ENCODE measurements around the gene CCDC90B.
"Not testable (repeated sequence)": the region's sequence is repeated elsewhere in the genome, so short reads cannot be mapped to it uniquely, and the experiment has no call there.

CCDC90B gene

DNA sequence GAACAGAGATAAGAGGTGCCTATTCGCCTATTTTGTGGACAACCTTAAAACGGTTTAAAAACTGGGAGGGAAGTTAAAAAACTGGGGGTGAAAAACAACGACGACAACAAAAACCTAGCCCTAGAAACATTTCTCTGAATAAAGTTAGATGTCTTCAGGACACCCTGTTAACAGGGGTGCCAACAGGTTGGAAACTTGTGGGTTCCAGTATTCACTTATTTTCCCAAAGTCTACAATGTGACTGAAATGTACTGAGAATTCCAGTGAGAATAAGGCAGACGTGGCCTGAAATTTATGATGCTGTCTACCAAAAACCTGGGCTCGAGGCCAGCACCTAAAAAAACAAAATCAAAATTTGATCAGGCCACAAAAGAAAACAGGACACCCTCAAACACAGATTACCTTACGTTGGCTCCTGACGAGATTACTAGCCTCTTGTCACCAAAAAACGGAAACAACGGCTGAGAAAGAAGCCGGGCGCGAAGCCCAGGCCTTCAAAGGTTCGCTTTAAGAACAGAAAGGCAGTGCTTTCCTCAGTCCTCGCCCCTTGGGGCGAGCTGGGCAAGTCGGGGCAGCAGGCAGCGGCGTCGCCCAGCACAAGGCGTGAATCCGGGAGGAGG, 906 bp downstream of the CCDC90B start:
- DNase-seq, result no peak

DNA sequence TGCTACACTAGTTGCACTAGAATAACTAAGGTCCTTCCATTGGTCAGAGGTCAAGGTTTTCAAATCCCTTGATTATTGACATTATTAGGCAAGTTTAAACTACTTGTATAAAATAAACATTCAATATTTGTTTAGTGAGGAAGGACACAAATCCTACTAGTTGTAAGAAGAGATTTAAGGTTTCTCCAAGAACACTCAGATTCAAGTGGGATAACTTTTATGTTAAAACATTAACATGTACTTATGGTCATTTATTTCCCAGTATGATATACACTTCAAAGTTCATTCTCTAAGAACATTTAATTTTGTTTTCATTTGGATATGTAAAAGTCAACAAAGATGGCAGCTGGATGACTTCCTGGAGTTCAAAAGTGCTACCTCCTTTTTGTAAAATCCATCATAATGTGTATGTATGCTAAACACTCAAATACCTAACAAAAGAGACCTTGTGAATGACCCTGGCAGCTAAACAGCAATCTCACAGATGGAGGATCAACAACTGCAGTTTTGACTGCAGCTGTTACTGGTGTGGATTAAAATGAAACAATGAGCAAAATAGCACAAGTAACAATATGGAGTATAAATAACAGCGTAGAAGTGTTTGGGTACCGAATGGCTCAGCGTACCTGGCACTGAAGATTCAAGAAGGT, 1.5 kb downstream of the CCDC90B start:
- no peak for DNase-seq

DNA sequence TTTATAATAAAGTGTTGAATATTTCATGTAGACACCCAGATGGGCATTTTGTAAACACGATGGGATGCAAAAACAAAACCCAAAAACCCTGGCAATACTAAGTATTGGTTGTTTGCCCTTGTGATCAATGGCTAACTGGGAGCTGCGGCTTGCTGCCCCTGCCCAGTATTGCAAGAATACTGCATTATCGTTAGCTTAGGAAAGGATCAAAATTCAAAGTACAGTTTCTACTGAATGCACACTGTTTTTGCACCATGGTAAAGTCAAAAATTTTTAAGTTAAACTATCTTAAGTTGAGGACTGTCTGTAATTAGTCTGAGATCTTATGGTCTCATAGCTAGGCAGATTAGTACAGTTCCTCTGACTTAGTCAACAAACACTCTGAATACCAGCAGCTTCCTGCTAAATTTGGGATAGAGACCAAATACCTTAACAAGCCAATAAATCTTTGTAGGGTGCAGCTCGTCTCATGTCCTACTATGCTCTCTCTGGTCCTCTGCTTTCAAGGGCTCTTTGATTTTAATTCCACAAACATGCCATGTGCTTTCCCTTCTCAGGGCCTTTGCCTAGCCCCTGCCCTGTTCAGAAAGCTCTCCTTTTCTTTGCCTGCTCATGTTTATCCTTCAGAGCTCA, 4.0 kb downstream of the CCDC90B start:
- no peak for DNase-seq

DNA sequence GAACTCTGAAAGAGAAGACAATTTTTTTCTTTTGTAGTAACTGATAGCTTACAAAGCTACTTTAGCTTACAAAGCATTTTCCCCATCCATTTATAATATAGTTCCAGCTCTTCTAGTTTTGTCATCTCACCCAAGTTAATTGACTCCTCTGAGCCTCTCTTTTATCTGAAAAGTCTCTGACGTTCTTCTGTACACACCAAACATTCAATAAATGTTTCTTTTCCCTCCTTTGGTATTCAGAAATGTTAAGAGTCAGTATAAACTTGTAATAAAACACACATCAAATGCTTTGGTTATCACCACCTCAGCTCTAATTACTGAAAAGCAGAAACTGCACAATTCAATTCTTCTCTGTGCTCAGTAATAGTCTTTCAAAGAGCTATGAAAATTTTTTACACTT, 5.9 kb downstream of the CCDC90B start:
- DNase-seq, result no peak

DNA sequence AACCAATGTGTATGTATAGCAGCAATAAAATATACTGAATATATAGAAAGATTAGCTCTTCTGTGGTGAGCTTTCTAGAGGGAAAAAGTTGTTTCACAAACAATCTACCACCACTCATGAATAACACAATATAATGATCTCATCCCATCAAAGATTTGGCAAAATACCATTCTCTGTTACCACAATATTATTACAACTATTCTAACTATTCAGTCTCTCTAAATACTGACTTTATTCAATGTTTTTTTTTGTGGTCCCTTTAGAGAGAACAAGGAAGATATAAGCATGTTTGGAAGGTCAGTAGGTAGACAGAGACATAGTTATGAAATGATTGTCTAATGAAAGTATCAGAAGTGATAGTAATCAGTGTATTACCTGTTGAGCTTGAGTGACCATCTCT, 7.8 kb downstream of the CCDC90B start:
- no peak for DNase-seq

DNA sequence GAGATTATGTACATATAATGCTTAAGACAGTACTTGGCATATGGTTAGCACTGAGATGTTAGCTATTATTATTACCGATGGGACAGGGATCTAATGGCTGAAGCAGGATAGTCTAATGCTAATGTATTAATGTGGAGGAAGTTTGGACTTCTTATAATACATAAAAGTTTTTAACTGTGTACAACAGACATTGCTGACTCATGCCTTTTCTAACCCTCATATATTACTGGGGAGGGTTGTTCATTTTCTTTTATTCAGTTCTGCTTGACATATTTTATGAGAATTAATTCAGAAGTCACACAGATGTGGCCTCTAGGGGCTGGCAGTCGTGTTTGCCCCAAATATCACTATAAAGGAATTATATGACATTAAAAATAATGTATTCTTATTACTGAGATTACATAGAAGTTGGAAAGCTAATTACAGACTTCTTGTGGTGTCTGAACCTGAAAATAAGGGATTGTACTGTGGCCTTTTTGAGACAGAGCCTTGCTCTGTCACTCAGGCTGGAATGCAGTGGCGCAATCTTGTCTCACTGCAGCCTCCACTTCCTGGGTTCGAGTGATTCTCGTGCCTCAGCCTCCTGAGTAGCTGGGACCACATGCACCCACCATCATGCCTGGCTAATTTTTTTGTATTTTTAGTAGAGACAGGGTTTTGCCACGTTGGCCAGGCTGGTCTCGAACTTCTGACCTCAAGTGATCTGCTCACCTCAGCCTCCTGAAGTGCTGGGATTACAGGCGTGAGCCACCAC, 10.1 kb downstream of the CCDC90B start:
- no peak for DNase-seq

DNA sequence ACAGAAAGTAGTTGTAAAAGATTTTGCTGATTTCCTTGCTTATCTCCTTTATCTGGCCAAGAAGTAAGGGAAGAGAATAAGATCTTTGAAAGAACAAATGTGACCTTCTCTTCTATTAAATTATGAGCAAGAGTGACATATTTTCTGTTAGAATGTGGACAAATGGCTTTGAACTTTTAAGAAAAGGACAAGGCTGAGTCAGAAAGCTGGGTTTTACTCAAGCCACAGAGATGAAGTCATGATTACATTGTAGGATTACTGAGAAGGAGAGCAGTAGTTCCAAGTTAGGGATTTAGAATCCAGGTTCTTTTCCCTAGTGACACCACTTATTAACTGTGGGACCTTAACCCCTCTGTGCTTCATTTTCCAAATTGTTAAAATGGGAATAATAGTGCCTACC, 13.5 kb downstream of the CCDC90B start:
- DNase-seq, result no peak

DNA sequence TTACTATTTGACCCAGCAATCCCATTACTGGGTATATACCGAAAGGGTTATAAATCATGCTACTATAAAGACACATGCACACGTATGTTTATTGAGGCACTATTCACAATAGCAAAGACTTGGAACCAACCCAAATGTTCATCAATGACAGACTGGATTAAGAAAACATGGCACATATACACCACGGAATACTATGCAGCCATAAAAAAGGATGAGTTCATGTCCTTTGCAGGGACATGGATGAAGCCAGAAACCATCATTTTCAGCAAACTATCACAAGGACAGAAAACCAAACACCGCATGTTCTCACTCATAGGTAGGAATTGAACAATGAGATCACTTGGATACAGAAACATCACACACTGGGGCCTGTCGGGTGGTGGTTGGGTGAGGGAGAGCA, 14.4 kb downstream of the CCDC90B start:
- DNase-seq, result not testable (repeated sequence)

DNA sequence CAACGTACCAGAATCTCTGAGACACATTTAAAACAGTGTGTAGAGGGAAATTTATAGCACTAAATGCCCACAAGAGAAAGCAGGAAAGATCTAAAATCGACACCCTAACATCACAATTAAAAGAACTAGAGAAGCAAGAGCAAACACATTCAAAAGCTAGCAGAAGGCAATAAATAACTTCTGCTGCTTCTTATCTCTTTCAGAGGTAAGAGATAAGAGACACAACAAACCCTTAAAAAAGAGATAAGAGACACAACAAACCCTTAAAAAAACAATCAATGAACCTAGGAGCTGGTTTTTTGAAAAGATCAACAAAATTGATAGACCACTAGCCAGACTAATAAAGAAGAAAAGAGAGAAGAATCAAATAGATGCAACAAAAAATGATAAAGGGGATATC, 17.1 kb downstream of the CCDC90B start:
- not testable (repeated sequence) for DNase-seq

DNA sequence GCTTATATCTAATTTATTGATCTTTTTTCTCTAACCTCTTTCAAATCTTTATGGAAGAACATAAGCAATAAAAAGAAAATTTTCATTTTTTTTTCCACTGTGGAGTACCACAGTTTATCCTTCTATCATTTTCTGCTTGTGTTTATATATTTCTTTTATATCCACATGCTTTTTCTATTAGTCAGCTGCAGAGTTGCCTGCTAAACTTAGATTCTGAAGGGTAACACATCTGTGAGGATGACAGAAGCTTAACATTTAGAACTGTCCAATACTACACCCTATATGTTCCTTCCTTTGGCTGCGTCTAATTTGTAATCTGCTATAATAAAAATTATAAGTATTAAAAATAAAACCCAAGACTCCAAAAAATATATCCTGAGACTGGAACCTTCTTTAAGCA, 20.8 kb downstream of the CCDC90B start:
- no peak for DNase-seq

DNA sequence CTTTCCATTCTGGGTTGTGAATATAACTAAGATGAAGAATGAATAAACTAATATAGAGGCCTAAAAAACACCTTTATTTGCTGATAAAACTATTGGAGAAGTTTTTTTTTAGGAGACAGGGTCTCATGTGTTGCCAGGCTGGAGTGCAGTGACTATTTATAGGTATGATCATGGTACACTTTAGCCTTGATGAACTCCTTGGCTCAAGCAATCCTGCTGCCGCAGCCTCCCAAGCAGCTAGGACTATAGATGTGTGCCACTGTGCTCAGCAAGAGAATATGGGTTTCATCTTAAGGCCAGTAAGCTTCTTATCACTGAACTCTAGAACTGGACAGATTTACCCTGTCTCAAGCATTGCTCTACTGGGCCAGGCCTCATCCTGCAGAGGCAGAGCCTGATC, 26.6 kb downstream of the CCDC90B start:
- DNase-seq, result no peak

DNA sequence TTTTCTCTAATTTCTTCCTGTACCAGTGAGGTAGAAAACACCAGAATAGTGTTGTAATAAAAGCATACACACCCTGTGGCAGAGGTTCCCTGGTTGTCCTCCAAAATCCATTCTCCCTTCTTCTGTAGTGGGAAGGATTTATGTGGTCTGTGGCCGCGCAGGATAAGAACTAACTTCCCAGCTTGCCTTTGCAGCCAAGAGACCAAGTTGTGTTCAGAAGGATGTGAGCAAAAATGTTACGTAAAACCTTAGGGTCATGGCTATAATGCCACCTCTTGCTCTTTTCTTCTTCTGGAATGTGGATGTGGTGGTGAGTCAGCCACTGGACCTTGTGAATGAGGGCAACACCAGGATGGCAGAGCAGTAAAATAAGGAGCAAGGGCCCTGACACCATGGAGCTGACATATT, 28.4 kb downstream of the CCDC90B start:
- DNase-seq, result no peak

DNA sequence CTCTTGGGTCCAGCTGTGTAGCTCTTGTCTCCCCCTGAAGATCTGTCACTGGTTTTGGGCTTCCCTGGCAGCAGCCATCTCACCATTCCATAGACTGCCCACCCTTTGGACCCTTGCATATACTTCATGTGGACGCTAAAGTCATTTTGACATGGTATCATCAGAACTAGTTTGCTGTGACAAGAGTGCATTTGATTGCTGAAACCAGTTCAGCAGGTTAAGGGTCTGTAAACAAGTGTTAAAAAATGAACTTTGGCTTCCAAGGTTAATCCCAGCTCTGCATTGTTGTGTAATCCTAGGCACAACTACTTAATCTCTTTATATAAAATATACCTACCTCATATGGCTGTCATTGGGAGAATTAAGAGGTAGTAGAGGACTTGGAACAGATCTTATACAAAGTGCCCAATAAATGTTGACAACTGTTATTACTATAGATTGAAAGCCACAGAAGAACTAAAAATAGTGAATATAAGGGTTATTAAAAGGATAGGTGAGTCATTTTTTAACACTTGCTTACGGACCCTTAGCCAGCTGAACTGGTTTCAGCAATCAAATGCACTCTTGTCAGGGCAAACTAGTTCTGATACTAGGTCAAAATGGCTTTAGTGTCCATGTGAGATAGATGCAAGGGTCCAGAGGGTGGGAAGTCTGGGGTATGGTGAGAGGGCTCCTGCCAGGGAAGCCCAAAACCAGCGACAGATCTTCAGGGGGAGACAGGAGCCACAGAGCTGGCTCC, 29.4 kb downstream of the CCDC90B start:
- no peak for DNase-seq

DNA sequence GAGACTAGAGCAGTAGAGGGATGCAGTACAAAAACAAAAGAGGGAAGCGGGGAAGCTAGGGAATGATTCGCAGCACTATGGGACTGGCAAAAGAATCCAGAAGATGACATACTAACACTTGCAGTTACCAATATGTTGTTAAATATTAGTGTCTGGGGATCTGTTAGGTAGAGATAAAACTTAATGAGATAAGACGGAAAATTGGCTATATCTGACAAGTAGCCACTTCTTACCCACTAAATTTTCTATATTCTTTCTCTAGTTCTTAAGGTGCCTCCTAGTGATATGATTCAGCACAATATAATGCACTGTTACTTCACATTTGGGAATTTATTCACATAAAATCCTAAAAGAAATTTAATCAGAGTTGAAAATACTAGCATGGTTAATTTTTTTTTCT, 30.8 kb downstream of the CCDC90B start:
- no peak for DNase-seq

DNA sequence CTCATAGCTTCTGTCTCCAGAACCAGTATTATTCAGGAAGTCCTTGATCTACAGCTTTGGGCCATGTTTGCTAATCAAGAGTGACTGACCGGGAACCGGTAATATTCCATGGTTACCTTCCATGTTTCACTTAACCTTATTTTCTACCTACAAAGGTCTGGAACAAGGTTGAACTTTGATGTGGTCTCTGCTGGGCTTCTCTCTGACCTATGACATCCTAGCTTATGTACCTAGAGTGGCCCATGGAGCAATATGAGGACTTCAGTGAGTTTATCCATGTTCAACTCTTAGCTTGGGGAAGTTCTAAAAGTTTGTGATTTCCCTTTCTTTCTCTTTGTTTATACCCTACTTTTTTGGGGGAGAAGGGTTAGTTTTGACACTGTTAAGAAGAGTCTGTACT, 33.2 kb downstream of the CCDC90B start:
- no peak for DNase-seq

DNA sequence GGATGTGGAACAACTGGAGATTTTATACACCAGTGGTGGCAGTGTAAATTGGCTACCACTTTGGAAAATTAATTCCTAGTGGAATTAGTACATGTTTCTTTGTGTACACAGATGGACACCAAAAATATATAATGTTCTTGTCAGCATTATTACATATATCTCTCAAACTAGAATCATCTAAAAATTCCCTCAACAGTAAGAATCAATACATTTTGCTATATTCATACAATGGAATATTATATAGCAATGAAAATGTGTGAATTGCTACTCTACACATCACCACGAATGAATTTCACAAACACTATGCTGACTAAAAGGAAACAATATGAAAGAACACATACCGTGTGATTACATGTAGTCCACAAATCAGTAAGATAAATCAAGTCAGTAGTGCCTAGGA, 33.9 kb downstream of the CCDC90B start:
- no peak for DNase-seq

DNA sequence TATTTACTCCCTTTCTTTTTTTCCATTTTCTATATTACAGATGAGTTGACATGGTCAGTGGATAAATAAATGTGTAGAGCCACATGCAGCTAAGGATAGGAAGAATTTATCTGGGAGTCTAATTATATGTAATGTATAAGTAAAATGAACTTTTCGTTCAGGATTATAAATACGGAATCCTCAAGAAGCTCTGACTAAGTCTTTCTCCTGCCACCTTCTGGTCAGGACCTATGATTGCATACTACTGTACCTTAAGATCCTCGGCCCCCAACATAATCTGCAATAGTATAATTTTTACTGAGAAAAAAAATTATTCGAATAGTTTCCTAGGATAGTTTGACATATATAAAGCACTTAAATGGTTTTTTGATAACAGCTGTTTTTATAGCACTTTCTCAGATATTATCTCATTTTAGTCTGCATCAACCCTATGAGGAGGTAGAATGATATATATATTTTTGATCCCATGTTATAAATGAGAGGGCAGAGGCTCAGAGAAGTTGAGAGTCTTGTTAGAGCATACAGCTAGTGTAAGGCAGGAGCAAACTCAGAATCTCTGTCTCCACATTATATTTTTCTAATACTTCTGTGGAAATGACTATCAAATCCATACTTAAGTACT, 36.1 kb downstream of the CCDC90B start:
- no peak for DNase-seq

DNA sequence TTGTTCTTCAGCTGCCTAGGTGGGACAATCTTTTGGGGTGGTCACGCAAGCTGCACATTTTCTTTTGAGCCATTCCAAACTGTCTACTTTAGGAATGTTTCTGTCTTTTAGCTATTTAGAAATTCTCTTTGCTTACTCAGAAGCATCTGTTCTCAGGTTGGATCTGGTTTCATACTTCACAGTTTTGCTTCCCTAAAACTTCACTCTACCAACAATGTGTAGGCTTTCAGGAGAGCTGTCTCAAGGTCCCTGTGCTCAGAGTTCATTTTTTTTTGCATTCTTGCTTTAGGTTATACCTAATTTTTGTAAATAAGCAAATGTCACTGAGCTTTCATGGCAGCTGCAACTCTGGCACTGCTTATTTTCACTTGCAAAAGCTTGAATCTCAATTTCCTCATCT, 36.7 kb downstream of the CCDC90B start:
- DNase-seq, result no peak

DNA sequence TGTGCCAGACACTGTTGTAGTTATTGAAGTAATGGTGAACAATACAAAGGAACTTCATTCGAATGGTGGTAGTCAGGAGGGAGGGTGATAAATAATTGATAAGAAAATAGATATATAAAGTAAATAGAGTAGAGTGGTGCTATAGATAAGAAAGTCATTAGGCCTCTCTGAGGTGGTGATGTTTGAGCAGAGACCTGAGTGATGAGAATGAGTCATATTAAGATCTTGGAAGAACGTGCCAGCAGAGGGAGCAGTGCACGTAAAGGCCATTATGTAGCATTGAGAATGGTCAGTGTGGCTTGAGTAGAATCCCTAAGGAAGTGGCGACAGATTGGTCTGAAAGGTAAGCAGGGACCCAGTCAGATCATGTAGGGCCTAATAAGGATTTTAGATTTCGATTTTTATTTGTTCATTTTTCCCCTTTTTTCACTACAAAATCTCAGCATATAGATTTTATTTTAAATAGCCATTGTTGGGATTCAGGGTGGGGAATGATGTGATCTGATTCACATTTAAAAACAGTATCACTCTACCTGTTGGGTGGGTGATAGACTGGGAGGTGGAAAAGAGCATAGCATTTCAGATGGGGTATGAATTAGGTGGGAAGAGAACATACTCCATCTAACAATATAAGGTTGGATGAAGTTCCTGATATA, 44.7 kb downstream of the CCDC90B start:
- DNase-seq, result no peak

DNA sequence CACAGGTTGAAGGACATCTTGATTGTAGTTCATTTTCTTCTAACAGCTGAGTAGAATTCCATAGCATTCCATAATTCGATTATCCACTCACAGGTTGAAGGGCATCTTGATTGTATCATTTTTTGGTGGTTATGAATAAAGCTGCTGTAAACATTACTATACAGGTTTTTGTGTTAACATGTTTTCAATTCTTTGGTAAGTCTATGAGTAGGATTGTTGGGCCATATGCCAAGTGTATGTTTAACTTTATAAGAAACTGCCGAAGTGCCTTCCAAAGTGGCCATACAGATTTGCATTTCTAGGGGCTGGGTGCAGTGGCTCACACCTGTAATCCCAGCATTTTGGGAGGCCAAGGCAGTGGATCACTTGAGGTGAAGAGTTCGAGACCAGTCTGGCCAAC, 48.1 kb downstream of the CCDC90B start:
- DNase-seq, result no peak

DNA sequence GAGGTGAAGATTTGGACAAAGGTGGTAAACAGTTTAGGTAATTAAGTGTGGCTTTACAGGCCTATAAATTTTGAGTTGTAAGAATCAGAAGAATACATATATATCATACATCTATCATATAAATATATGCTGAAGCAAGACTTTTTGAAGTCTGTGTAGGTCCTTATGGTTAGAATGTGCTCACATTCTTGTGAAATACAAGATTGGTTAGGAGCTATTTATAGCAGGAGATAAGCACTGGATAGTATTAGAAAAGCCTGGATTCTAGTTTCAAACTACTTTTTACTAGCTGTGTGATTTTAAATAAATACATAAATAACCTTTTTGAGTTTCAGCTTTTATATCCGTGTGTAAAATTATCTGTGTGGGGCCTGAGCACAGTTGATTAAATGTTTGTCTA, 50.3 kb downstream of the CCDC90B start:
- no peak for DNase-seq

DNA sequence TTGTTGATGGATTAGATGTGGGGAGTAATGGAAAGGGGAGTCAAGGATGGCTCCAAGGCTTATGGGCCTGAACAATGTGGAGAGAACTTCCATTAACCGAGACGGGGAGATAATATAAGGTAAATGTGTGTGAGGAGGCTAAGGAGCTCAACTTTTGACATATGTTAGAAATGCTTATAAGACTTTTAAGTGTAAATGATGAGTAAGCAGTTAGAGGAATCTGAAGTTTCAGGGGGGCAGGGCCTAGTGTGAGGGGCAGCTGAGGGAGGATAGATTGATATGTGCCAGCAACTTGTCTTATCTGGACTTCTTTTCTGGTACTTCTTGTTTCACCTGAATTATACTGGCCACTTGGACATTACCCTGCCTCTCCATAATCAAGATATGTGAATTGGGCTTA, 62.7 kb downstream of the CCDC90B start:
- DNase-seq, result no peak
